Measurements from ENCODE around the gene INTS11.

The INTS11 gene

GRCh38 chr1:1354271-1355247 lies 30.1 kb upstream of the INTS11 start:
- no peak for TF ChIP-seq CTCF (IDR thresholded peaks at IDR 0.05; ENCODE audit: low read depth, low read length, missing control alignments)
- no peak for DNase-seq
- Histone ChIP-seq H3K4me3 (ENCODE audit: low read depth, low read length) (no peak overlapping the region), H3K27ac (no peak overlapping the region), H3K36me3 (replicated peaks) (peaks cover 8% of the 10 kb centered on the region), H3K27me3 (replicated peaks) (no peaks in the 10 kb centered on the region)
- in situ Hi-C loops (cut with HindIII; ENCODE audit: low pct_ligation_motif_present, low sequenced_read_pairs) = no loop called here

- Histone ChIP-seq H3K27ac (no peak overlapping the region), H3K4me3 (ENCODE audit: low read depth, low read length) (no peak overlapping the region), H3K27me3 (replicated peaks) (no peaks in the 10 kb centered on the region), H3K36me3 (replicated peaks) (peaks cover 8% of the 10 kb centered on the region)
- in situ Hi-C loops (cut with HindIII; ENCODE audit: low pct_ligation_motif_present, low sequenced_read_pairs) = no loop called here
- TF ChIP-seq CTCF (IDR thresholded peaks at IDR 0.05; ENCODE audit: low read depth, low read length, missing control alignments) = no peak
- DNase-seq = no peak
These were observed 29.1 kb upstream of the INTS11 start for GRCh38 chr1:1353389-1354151.

- TF ChIP-seq CTCF (IDR thresholded peaks at IDR 0.05; ENCODE audit: low read depth, low read length, missing control alignments) = no peak
- no peak for DNase-seq
- Histone ChIP-seq H3K27ac (no peak overlapping the region), H3K36me3 (replicated peaks) (peaks cover 8% of the 10 kb centered on the region), H3K4me3 (ENCODE audit: low read depth, low read length) (no peak overlapping the region), H3K27me3 (replicated peaks) (no peaks in the 10 kb centered on the region)
- in situ Hi-C loops (cut with HindIII; ENCODE audit: low pct_ligation_motif_present, low sequenced_read_pairs) = no loop called here
These were observed 28.4 kb upstream of the INTS11 start for GRCh38 chr1:1352786-1353388.

- DNase-seq = no peak
- TF ChIP-seq CTCF (IDR thresholded peaks at IDR 0.05; ENCODE audit: low read depth, low read length, missing control alignments) = no peak
- Histone ChIP-seq H3K27ac (no peak overlapping the region), H3K27me3 (replicated peaks) (no peaks in the 10 kb centered on the region), H3K4me3 (ENCODE audit: low read depth, low read length) (no peak overlapping the region), H3K36me3 (replicated peaks) (peaks cover 8% of the 10 kb centered on the region)
- in situ Hi-C loops (cut with HindIII; ENCODE audit: low pct_ligation_motif_present, low sequenced_read_pairs) = no loop called here
These were observed 27.3 kb upstream of the INTS11 start for GRCh38 chr1:1351511-1352427.
